Measurements from ENCODE around the gene LRRN4CL. TPM values are rescaled to one million over a fixed set of nuclear protein-coding genes. Genes with fewer than 3 reads are reported as not detected.

The LRRN4CL gene
- total and polyA plus RNA-seq, 2 of the 8 experiments (the other 6 are each of a cell fraction or from before 2014, with no cell fraction given): 0.05 to 0.26 TPM

DNA sequence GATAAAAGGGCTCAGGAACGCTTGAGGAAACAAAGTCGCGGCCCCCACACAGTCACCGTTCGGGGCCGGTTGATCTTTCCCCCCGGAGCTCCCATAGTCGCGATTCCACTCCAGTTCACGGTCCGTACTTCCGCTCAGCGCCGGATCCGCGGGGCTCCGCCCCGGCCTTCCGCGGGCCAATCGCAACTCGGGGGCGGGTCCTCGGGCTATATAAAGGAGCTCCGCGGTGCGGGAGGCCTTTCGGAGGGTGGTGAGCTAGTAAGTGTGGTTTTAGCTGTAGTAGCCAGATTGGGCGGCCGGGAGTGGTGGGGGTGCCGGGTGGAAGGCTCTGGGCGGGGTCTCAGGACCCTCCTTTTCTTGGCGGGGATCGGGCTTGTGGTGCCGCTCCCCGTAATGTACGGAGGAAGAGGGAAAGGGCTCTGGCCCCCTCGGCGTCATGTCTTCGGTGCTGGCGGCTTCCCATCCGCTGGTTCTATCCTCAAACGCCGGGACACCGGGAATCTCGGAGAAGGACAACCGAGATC lies 24.2 kb downstream of the LRRN4CL start, which contains the start of the genes C11orf98 and CSKMT (continued):
- TF ChIP-seq TBP (IDR thresholded peaks at IDR 0.05; ENCODE audit: low read depth, low read length) (peak; percentile 98), CHD2 (IDR thresholded peaks at IDR 0.05; ENCODE audit: low read length) (peak; percentile 72), RXRA (IDR thresholded peaks at IDR 0.05; ENCODE audit: insufficient read depth, low read depth, low read length) (no peak), SIX5 (IDR thresholded peaks at IDR 0.05; ENCODE audit: low read depth, low read length) (no peak), GTF2F1 (IDR thresholded peaks at IDR 0.05; ENCODE audit: borderline replicate concordance, low read depth, low read length) (peak; percentile 98), BCL11A (IDR thresholded peaks at IDR 0.05; ENCODE audit: low read depth in 2 of 2, low read length in 2 of 2) (no peak), SP1 (IDR thresholded peaks at IDR 0.05; ENCODE audit: low read depth, low read length) (peak; percentile 94)
- TF ChIP-seq, protein P1, sequence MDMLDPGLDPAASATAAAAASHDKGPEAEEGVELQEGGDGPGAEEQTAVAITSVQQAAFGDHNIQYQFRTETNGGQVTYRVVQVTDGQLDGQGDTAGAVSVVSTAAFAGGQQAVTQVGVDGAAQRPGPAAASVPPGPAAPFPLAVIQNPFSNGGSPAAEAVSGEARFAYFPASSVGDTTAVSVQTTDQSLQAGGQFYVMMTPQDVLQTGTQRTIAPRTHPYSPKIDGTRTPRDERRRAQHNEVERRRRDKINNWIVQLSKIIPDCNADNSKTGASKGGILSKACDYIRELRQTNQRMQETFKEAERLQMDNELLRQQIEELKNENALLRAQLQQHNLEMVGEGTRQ (IDR thresholded peaks at IDR 0.05; ENCODE audit: low read length): peak; percentile 33; the same call in 1 of the 2 replicates

Measured in H1 (cell line).